Measurements from ENCODE around the gene CCDC158.
A peak's percentile ranks its signal among the peaks of the same experiment; 100 is the strongest.
"Not testable (repeated sequence)": the region's sequence is repeated elsewhere in the genome, so short reads cannot be mapped to it uniquely, and the experiment has no call there.

CCDC158 gene

GRCh38 chr4:76420762-76421581 is at the start of gene CCDC158:
CCDC158 (minus strand) TSS chr4:76421141; CDS start chr4:76403207, 17,934 bp downstream.
- DNase-seq, result no peak

GRCh38 chr4:76470532-76470931 is 49.6 kb upstream of the CCDC158 start:
- no peak for DNase-seq

GRCh38 chr4:76470064-76470463 is 49.1 kb upstream of the CCDC158 start:
- DNase-seq, result no peak

- DNase-seq, result no peak
Measured at GRCh38 chr4:76463568-76463967, 42.6 kb upstream of the CCDC158 start.

- DNase-seq, result no peak
Measured at GRCh38 chr4:76459291-76459723, 38.4 kb upstream of the CCDC158 start.

GRCh38 chr4:76458825-76459224 is 37.9 kb upstream of the CCDC158 start:
- DNase-seq, result no peak

GRCh38 chr4:76458297-76458696 is 37.4 kb upstream of the CCDC158 start:
- DNase-seq, result no peak

- no peak for DNase-seq
Measured at GRCh38 chr4:76457885-76458284, 36.9 kb upstream of the CCDC158 start.

GRCh38 chr4:76454073-76454472 is 33.1 kb upstream of the CCDC158 start:
- DNase-seq, result not testable (repeated sequence)

GRCh38 chr4:76453232-76453631 is 32.3 kb upstream of the CCDC158 start:
- no peak for DNase-seq

GRCh38 chr4:76449833-76450232 is 28.9 kb upstream of the CCDC158 start:
- no peak for DNase-seq

- DNase-seq, result no peak
Measured at GRCh38 chr4:76449362-76449767, 28.4 kb upstream of the CCDC158 start.

- DNase-seq, result no peak
Measured at GRCh38 chr4:76448211-76448610, 27.3 kb upstream of the CCDC158 start.

- no peak for DNase-seq
Measured at GRCh38 chr4:76447393-76447851, 26.5 kb upstream of the CCDC158 start.

- DNase-seq, result no peak
Measured at GRCh38 chr4:76445911-76446310, 25.0 kb upstream of the CCDC158 start.

GRCh38 chr4:76443376-76443775 is 22.4 kb upstream of the CCDC158 start:
- DNase-seq, result no peak

- no peak for DNase-seq
Measured at GRCh38 chr4:76442807-76443206, 21.9 kb upstream of the CCDC158 start.

GRCh38 chr4:76441881-76442280 is 20.9 kb upstream of the CCDC158 start:
- no peak for DNase-seq

- no peak for DNase-seq
Measured at GRCh38 chr4:76439491-76439890, 18.6 kb upstream of the CCDC158 start.

GRCh38 chr4:76435528-76436319 is 14.8 kb upstream of the CCDC158 start:
- DNase-seq, result no peak

- no peak for DNase-seq
Measured at GRCh38 chr4:76434901-76435527, 14.1 kb upstream of the CCDC158 start, which contains the start of gene SHROOM3. SHROOM3 (plus strand) TSS chr4:76435229; CDS start chr4:76436053, 824 bp downstream.

- DNase-seq, result peak; percentile 36
Measured at GRCh38 chr4:76430519-76431388, 9.8 kb upstream of the CCDC158 start.
